NCI-H510A treated with DMSO at 0.1 percent for 48 hours (cell line): ENCODE measurements around the gene SCYL1.

Experiments
- DNase-seq: peaks from one replicate; lab custom pipeline; 2025; lab: John Stamatoyannopoulos, UW

SCYL1 gene

GRCh38 chr11:65493367-65494176 lies 31.3 kb upstream of the SCYL1 start:
- DNase-seq: peak; percentile 63

GRCh38 chr11:65496304-65497140 lies 28.4 kb upstream of the SCYL1 start:
- DNase-seq: no peak

GRCh38 chr11:65497141-65498041 lies 27.5 kb upstream of the SCYL1 start:
- peak; percentile 97 for DNase-seq

GRCh38 chr11:65498042-65498726 lies 26.7 kb upstream of the SCYL1 start:
- peak; percentile 86 for DNase-seq

GRCh38 chr11:65498727-65498976 lies 26.2 kb upstream of the SCYL1 start:
- DNase-seq: no peak

- DNase-seq: peak; percentile 94
These were observed 25.7 kb upstream of the SCYL1 start, which contains the start of gene MALAT1 for GRCh38 chr11:65498977-65499712. Gene MALAT1, plus strand, starts transcription at chr11:65499045.

- no peak for DNase-seq
These were observed 25.0 kb upstream of the SCYL1 start for GRCh38 chr11:65499713-65500386.

- DNase-seq: no peak
These were observed 24.3 kb upstream of the SCYL1 start for GRCh38 chr11:65500387-65501185.

GRCh38 chr11:65501186-65501471 lies 23.8 kb upstream of the SCYL1 start:
- no peak for DNase-seq

GRCh38 chr11:65501472-65502273 lies 23.2 kb upstream of the SCYL1 start:
- DNase-seq: no peak

GRCh38 chr11:65502274-65502554 lies 22.7 kb upstream of the SCYL1 start:
- DNase-seq: no peak

- DNase-seq: peak; percentile 40
These were observed 22.1 kb upstream of the SCYL1 start for GRCh38 chr11:65502555-65503367.

GRCh38 chr11:65503368-65503948 lies 21.4 kb upstream of the SCYL1 start:
- DNase-seq: no peak

- no peak for DNase-seq
These were observed 20.8 kb upstream of the SCYL1 start for GRCh38 chr11:65503949-65504673.

- no peak for DNase-seq
These were observed 20.0 kb upstream of the SCYL1 start for GRCh38 chr11:65504674-65505465.
